KMS-11 (cell line): ENCODE results near the gene CTBP1.

Experiments used
- H2AFZ ChIP-seq: fragments of 200-600 bp; sonication (generic); 2 replicates; pipeline ENCODE4 v1.6.1; 2016; ENCODE audit warnings: antibody characterized with exemption, mixed run types, low read depth
- H3K27ac ChIP-seq: fragments of 200-600 bp; sonication (generic); 2 replicates; pipeline ENCODE4 v1.6.1; 2016; ENCODE audit warnings: mild to moderate bottlenecking, mixed run types
- H3K27me3 ChIP-seq: fragments of 200-600 bp; sonication (generic); 2 replicates; pipeline ENCODE4 v1.6.1; 2017; ENCODE audit warnings: mild to moderate bottlenecking, low read depth, mixed run types, moderate library complexity; ENCODE audit not compliant: insufficient read depth
- H3K36me3 ChIP-seq: fragments of 200-600 bp; sonication (generic); 2 replicates; pipeline ENCODE4 v1.6.1; 2017; ENCODE audit warnings: mild to moderate bottlenecking, mixed run types; ENCODE audit not compliant: insufficient read depth
- H3K4me1 ChIP-seq: fragments of 200-600 bp; sonication (generic); 2 replicates; pipeline ENCODE4 v1.6.1; 2016; ENCODE audit warnings: mild to moderate bottlenecking, low read depth, mixed run types; ENCODE audit not compliant: poor library complexity, severe bottlenecking
- H3K4me2 ChIP-seq: fragments of 200-600 bp; sonication (generic); 2 replicates; pipeline ENCODE4 v1.7.0; 2016; ENCODE audit warnings: mild to moderate bottlenecking, mixed run types
- H3K4me3 ChIP-seq: fragments of 200-600 bp; sonication (generic); IDR thresholded peaks from 2 replicates; pipeline ENCODE4 v1.6.1; 2017; ENCODE audit warnings: low read depth, low read length, mixed read lengths; ENCODE audit not compliant: insufficient read depth
- H3K79me2 ChIP-seq: fragments of 200-600 bp; sonication (generic); 2 replicates; pipeline ENCODE4 v1.6.1; 2016; ENCODE audit warnings: low read depth, mixed run types; ENCODE audit not compliant: insufficient read depth
- H3K9ac ChIP-seq: fragments of 200-600 bp; sonication (generic); 2 replicates; pipeline ENCODE4 v1.6.1; 2016; ENCODE audit warnings: mild to moderate bottlenecking, mixed run types
- H4K20me1 ChIP-seq: fragments of 200-600 bp; sonication (generic); 2 replicates; pipeline ENCODE4 v1.6.1; 2016; ENCODE audit warnings: mild to moderate bottlenecking, mixed run types; ENCODE audit not compliant: insufficient read depth
- TF ChIP-seq, protein P1 (sequence below): fragments of 200-600 bp; sonication (generic); conservative IDR thresholded peaks from 2 replicates; pipeline ENCODE4 v1.6.1; 2017; ENCODE audit warnings: low read depth, mild to moderate bottlenecking, antibody characterized with exemption, low read length, moderate library complexity, mixed read lengths

The CTBP1 gene

GRCh38 chr4:1169691-1170096, 79.2 kb downstream of the CTBP1 start:
- Histone ChIP-seq H3K9ac (no peak overlapping the region), H2AFZ (no peak overlapping the region)

GRCh38 chr4:1169171-1169671, 79.7 kb downstream of the CTBP1 start:
- Histone ChIP-seq H3K27me3 (no peaks in the 10 kb centered on the region), H3K4me2 (no peak overlapping the region), H2AFZ (no peak overlapping the region), H3K36me3 (no peaks in the 10 kb centered on the region), H4K20me1 (no peaks in the 10 kb centered on the region), H3K4me1 (peaks cover 3% of the 10 kb centered on the region), H3K4me3 (no peak overlapping the region), H3K9ac (no peak overlapping the region), H3K79me2 (no peaks in the 10 kb centered on the region), H3K27ac (no peak overlapping the region)
- TF ChIP-seq, protein P1, sequence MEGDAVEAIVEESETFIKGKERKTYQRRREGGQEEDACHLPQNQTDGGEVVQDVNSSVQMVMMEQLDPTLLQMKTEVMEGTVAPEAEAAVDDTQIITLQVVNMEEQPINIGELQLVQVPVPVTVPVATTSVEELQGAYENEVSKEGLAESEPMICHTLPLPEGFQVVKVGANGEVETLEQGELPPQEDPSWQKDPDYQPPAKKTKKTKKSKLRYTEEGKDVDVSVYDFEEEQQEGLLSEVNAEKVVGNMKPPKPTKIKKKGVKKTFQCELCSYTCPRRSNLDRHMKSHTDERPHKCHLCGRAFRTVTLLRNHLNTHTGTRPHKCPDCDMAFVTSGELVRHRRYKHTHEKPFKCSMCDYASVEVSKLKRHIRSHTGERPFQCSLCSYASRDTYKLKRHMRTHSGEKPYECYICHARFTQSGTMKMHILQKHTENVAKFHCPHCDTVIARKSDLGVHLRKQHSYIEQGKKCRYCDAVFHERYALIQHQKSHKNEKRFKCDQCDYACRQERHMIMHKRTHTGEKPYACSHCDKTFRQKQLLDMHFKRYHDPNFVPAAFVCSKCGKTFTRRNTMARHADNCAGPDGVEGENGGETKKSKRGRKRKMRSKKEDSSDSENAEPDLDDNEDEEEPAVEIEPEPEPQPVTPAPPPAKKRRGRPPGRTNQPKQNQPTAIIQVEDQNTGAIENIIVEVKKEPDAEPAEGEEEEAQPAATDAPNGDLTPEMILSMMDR, result no peak

More at GRCh38 chr4:1169691-1170096, 79.2 kb downstream of the CTBP1 start:
- Histone ChIP-seq H3K79me2 (no peaks in the 10 kb centered on the region), H3K4me3 (no peak overlapping the region), H3K27me3 (no peaks in the 10 kb centered on the region), H3K36me3 (no peaks in the 10 kb centered on the region), H3K4me2 (no peak overlapping the region), H4K20me1 (no peaks in the 10 kb centered on the region), H3K4me1 (peaks cover 3% of the 10 kb centered on the region), H3K27ac (no peak overlapping the region)
- TF ChIP-seq, protein P1, result no peak

- no peaks in the 10 kb centered on the region for H3K27me3 ChIP-seq
- TF ChIP-seq, protein P1, result no peak
- H3K36me3 ChIP-seq, result no peaks in the 10 kb centered on the region
- H2AFZ ChIP-seq, result peak overlapping the region; percentile 93
- peak overlapping the region; percentile 28 for H3K4me3 ChIP-seq
- no peaks in the 10 kb centered on the region for H3K79me2 ChIP-seq
- H3K4me1 ChIP-seq, result peaks cover 3% of the 10 kb centered on the region
- H3K4me2 ChIP-seq, result peak overlapping the region; percentile 80
- H3K9ac ChIP-seq, result peak overlapping the region; percentile 88; the same call in 1 of the 2 replicates
- H4K20me1 ChIP-seq, result no peaks in the 10 kb centered on the region
- no peak overlapping the region for H3K27ac ChIP-seq
Measured at GRCh38 chr4:1168191-1169101, 80.5 kb downstream of the CTBP1 start.

- H2AFZ ChIP-seq, result peak overlapping the region; percentile 93
- H3K4me3 ChIP-seq, result peak overlapping the region; percentile 61
- no peaks in the 10 kb centered on the region for H3K79me2 ChIP-seq
- H4K20me1 ChIP-seq, result no peaks in the 10 kb centered on the region
- no peaks in the 10 kb centered on the region for H3K36me3 ChIP-seq
- peaks cover 3% of the 10 kb centered on the region for H3K4me1 ChIP-seq
- TF ChIP-seq, protein P1, result peak; percentile 81
- H3K4me2 ChIP-seq, result peak overlapping the region; percentile 80
- peak overlapping the region; percentile 55 for H3K27ac ChIP-seq
- peak overlapping the region; percentile 88 for H3K9ac ChIP-seq
- H3K27me3 ChIP-seq, result no peaks in the 10 kb centered on the region
Measured at GRCh38 chr4:1167244-1167949, 81.5 kb downstream of the CTBP1 start.
